ENCODE results near the gene CIT.
"Not testable (repeated sequence)": the region's sequence is repeated elsewhere in the genome, so short reads cannot be mapped to it uniquely, and the experiment has no call there.

DNA sequence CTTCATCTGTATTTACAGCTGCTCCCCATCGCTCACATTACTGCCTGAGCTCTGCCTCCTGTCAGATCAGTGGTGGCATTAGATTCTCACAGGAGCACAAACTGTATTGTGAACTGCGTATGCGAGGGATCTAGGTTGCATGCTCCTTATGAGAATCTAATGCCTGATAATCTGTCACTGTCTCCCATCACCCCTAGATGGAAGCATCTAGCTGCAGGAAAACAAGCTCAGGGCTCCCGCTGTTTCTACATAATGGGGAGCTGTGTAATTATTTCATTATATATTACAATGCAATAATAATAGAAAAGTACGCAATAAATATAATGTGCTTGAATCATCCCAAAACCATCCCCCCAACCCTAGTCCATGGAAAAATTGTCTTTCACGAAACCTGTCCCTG, 219.0 kb downstream of the CIT start:
- TF ChIP-seq, protein P1, sequence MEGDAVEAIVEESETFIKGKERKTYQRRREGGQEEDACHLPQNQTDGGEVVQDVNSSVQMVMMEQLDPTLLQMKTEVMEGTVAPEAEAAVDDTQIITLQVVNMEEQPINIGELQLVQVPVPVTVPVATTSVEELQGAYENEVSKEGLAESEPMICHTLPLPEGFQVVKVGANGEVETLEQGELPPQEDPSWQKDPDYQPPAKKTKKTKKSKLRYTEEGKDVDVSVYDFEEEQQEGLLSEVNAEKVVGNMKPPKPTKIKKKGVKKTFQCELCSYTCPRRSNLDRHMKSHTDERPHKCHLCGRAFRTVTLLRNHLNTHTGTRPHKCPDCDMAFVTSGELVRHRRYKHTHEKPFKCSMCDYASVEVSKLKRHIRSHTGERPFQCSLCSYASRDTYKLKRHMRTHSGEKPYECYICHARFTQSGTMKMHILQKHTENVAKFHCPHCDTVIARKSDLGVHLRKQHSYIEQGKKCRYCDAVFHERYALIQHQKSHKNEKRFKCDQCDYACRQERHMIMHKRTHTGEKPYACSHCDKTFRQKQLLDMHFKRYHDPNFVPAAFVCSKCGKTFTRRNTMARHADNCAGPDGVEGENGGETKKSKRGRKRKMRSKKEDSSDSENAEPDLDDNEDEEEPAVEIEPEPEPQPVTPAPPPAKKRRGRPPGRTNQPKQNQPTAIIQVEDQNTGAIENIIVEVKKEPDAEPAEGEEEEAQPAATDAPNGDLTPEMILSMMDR (IDR thresholded peaks at IDR 0.05; ENCODE audit: extremely low read depth in 1 of 2, insufficient read depth in 1 of 2, low read depth in 1 of 2, low read length in 2 of 2), result not testable (repeated sequence)
- TF ChIP-seq MYC (IDR thresholded peaks at IDR 0.05; ENCODE audit: low read depth, low read length); POLR2AphosphoS5 (IDR thresholded peaks at IDR 0.05; ENCODE audit: insufficient read depth, low read depth, low read length): not testable (repeated sequence)
